C4-2B (cell line): Measurements from ENCODE around the gene OLFML2B.

Experiments
- H3K27ac ChIP-seq: fragments of 450-650 bp; 2 replicates; pipeline ENCODE4 v1.5.1; 2017
- CTCF ChIP-seq: fragments of 450-650 bp; conservative IDR thresholded peaks from 2 replicates; pipeline ENCODE4 v1.5.1; 2017; ENCODE audit warnings: mild to moderate bottlenecking
- ZFX ChIP-seq: fragments of 450-650 bp; IDR thresholded peaks from 2 replicates; pipeline ENCODE4 v1.6.1; 2017

Gene OLFML2B

DNA sequence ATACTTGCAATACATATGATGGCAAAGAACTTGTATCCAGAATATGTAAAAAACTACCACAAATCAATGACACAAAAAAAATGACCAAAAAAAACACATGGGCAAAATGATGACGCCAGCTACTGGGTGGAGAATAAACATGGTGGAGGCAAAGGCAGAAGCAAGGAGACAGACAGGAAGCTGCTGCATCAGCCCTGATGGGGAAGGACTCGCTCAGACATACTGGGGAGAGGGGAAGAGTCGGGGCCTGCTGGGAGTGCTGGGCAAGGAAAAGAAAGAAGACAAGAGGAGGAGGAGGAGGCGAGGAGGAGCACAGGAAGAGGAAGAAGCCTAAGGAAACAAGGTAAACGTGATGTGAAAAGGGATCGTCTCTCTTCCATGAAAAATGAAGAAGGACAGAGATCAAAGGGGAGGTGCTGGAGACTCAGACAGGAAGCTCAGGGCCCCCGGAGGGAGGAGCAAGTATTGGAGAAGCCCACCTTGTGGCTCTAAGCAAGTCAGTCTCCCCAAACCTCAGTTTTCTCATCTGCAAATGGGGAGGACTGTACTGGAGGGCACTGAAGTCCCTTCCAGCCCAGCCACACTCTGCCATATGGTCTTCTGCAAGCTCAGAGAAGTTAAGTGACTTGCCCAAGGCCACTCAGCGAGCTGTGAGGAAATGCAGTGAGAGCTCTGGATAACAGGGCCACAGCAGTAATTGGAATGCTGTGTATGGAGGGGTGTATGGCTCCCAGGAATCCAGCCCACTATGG, 24.2 kb downstream of the OLFML2B start:
- TF ChIP-seq ZFX (no peak), CTCF (no peak)
- no peak overlapping the region for H3K27ac ChIP-seq

DNA sequence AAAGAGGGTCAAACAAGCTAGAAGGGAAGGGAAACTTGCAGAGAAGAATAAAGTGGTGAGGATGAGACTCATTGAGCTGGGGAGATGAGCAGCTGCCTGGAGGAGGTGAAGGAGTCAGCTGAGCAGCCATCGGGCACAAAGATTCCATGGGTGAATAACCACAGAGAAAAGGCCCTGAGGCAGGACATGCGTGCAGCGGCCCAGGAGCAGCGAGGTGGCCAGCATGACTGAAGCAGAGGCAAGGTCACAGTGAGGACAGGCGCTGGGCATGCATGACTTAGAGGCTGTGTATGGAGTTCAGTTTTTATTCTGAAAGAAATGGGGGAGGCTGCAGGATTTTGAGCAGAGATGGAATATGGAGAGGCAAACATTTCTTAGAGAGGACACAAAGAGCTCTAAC, 24.9 kb downstream of the OLFML2B start:
- TF ChIP-seq ZFX (no peak), CTCF (no peak)
- H3K27ac ChIP-seq, result no peak overlapping the region

DNA sequence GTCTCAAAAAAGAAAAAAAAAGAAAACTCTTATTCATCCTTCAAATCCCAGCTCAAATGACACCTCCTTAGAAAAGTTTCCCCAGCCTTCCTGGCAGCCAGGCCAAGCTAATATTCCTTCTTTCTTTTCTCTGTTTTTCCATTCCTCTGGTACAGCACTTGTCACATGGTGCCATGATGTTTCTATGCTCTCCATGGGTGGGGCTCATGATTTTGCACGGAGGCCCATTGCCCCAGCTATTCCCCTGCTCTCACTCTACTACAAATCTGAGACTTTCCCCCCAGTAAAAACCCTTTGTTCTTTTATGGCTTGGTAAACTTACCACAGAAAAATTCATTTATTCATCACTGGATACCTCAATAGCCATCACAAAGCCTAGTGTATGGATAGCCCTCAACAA, 26.5 kb downstream of the OLFML2B start:
- no peak overlapping the region for H3K27ac ChIP-seq
- TF ChIP-seq CTCF, result no peak
- TF ChIP-seq ZFX, result no peak

- TF ChIP-seq CTCF (no peak), ZFX (no peak)
- H3K27ac ChIP-seq, result no peak overlapping the region
These were observed 29.4 kb downstream of the OLFML2B start for GRCh38 chr1:161994175-161994668.

DNA sequence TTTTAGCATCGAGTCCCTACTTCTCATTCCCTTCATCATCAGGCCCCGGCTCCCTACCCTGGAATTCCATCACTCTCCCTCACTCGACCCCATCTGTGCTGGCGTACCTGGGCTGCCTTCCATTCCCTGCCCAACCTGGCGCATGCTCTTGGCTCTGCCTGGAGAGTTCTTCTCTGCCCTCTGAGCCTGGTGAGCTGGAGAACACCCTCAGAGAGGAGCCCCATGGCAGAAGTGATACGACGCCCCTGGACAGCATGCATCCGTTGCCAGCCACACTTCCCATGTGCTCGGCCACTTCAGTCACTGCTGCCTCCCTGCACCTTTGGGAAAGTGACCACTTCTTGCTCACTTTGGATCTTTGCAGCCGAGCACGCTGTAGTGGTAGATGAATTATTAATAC, 30.1 kb downstream of the OLFML2B start:
- TF ChIP-seq CTCF, result no peak
- no peak for TF ChIP-seq ZFX

DNA sequence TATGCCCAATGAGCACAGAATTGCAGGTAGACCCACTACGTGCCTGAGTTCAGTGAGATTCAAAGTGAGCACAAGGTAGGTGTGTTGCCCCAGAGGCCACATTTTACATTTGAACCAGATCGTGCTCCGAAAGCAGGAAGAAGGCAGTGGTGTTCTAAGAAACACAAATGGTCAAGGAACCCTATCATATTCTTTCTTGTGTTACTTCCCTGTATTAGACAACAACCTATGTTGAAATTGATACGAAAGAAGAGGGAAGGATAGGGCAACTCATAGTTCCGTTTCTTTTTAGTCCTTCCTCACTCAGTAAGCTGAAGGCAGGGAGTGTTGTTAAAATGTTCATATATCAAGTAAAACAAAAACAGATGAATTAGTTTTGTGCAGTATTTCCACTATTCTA, 33.9 kb downstream of the OLFML2B start:
- H3K27ac ChIP-seq, result no peak overlapping the region
- TF ChIP-seq CTCF (no peak), ZFX (no peak)

More for the DNA sequence above, 30.1 kb downstream of the OLFML2B start:
- no peak overlapping the region for H3K27ac ChIP-seq

- TF ChIP-seq CTCF (no peak), ZFX (no peak)
- no peak overlapping the region for H3K27ac ChIP-seq
These were observed 34.6 kb downstream of the OLFML2B start for GRCh38 chr1:161989108-161989507.
